Type B pancreatic cell (in vitro differentiated cells): ENCODE results near the gene POU2AF2. TPM values are rescaled to one million over a fixed set of nuclear protein-coding genes. Genes with fewer than 3 reads are reported as not detected.
A peak's percentile ranks its signal among the peaks of the same experiment; 100 is the strongest.
"Not testable (repeated sequence)": the region's sequence is repeated elsewhere in the genome, so short reads cannot be mapped to it uniquely, and the experiment has no call there.

Experiments
- DNase-seq: peaks from one replicate; pipeline ENCODE4 v3.0.0; 2021; ENCODE audit warnings: mixed read lengths; ENCODE audit not compliant: unreplicated experiment; ENCODE audit errors: extremely low spot score
- H3K27ac Mint-ChIP-seq: 2 replicates; pipeline ENCODE4 v1.8.0; 2021; ENCODE audit warnings: mild to moderate bottlenecking, mixed read lengths
- H3K27me3 Mint-ChIP-seq: 2 replicates; pipeline ENCODE4 v1.8.0; 2021; ENCODE audit warnings: mixed read lengths
- H3K36me3 Mint-ChIP-seq: 2 replicates; pipeline ENCODE4 v1.8.0; 2021; ENCODE audit warnings: mixed read lengths
- H3K4me1 Mint-ChIP-seq: one replicate; pipeline ENCODE4 v1.8.0; 2021; ENCODE audit warnings: mixed read lengths; ENCODE audit not compliant: unreplicated experiment
- H3K4me3 Mint-ChIP-seq: 2 replicates; pipeline ENCODE4 v1.8.0; 2021; ENCODE audit warnings: mild to moderate bottlenecking, mixed read lengths
- H3K9me3 Mint-ChIP-seq: 2 replicates; pipeline ENCODE4 v1.8.0; 2021; ENCODE audit warnings: mixed read lengths
- total RNA-seq: library from RNA; stranded (reverse); gene quantifications from 2 replicates; pipeline ENCODE4 v1.2.1, GENCODE V29; 2021; ENCODE audit warnings: low replicate concordance
- TF ChIP-seq, protein P1 (sequence below): fragments of 200-600 bp; sonication (generic); conservative IDR thresholded peaks from 2 replicates; pipeline ENCODE4 v1.5.0; 2021; ENCODE audit warnings: antibody characterized with exemption, mild to moderate bottlenecking

The POU2AF2 gene
- total RNA-seq, 1 donor from 2014 or later = 0.39 TPM

DNA sequence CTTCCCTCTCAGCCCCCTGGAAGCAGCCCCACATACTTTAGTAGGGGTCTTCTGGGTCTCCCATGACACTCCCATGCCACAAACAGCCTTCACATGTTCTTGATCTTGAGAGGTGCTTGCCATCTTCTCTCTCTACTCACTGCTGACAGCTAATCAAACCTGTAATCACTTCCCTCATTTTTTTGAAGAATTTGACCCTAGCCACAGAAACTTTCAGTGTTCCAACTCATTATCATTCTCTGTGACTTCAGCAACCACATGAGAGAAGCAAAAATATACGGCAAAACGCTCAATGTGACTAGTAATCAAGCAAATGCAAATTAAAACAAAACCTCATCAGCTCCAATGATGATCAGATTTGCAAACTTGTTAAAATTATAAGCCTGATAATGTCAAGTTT lies 38.3 kb upstream of the POU2AF2 start:
- Mint-ChIP-seq H3K27me3 (no peaks in the 10 kb centered on the region), H3K4me3 (no peak overlapping the region), H3K27ac (no peak overlapping the region), H3K36me3 (no peaks in the 10 kb centered on the region), H3K9me3 (peaks cover 12% of the 10 kb centered on the region), H3K4me1 (peaks cover 5% of the 10 kb centered on the region)
- TF ChIP-seq, protein P1, sequence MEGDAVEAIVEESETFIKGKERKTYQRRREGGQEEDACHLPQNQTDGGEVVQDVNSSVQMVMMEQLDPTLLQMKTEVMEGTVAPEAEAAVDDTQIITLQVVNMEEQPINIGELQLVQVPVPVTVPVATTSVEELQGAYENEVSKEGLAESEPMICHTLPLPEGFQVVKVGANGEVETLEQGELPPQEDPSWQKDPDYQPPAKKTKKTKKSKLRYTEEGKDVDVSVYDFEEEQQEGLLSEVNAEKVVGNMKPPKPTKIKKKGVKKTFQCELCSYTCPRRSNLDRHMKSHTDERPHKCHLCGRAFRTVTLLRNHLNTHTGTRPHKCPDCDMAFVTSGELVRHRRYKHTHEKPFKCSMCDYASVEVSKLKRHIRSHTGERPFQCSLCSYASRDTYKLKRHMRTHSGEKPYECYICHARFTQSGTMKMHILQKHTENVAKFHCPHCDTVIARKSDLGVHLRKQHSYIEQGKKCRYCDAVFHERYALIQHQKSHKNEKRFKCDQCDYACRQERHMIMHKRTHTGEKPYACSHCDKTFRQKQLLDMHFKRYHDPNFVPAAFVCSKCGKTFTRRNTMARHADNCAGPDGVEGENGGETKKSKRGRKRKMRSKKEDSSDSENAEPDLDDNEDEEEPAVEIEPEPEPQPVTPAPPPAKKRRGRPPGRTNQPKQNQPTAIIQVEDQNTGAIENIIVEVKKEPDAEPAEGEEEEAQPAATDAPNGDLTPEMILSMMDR = no peak
- DNase-seq = no peak

DNA sequence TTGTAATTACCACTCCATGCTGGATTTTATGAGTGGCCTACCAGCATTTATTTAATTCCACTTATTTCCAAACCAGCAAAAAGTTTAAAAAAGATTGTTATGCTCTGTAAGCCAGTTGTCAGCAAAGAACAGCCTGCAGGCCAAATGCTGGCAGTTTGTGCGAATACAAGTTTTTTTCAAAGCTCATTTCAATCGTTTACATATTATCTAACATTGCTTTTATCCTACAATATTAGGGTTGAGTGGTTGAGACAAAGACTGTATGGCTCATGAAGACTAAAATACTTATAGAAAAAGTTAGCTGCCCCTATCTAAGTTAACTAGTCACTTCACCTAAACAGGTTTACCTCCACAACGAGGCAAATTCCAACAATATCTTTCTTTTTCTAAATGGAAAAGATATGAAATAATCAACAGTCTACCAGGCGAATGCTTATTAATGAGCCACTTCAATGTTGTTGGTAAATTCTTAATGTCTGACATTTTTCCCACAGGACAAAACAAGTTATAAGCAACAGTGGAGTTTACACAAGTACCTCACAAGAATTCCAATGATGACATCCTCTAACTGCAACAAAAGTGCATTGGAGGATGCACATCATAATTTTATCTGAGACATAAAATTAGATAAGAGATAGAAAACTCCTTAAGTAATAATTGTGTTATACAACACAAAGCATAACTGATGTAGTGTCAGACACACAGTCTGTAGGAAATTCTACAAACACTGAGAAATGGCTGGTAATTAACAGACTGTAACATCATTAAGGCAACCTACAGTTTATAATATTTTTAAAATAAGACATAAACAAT lies 35.8 kb upstream of the POU2AF2 start:
- Mint-ChIP-seq H3K4me3 (no peak overlapping the region), H3K27me3 (no peaks in the 10 kb centered on the region), H3K9me3 (peaks cover 6% of the 10 kb centered on the region), H3K27ac (no peak overlapping the region), H3K4me1 (no peaks in the 10 kb centered on the region), H3K36me3 (no peaks in the 10 kb centered on the region)
- DNase-seq = no peak
- TF ChIP-seq, protein P1 = no peak

DNA sequence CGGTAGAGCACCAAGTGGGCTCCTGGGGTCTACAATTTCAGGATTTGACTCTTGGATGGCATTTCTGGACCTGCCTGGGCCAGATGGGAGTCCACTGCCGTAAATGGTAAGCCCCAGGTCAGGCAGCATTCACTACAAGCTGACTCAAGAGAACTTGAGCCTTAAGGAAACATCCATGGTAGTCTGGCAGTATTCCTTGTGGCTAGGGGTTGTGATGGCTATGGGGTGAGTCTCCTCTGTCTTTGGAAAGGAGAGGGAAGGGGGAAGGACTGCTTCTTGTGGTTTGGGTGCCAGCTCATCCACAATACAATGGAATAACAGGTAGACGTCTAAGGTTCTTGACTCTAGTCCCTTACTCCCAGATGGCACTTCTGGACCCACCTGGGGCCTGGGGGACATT lies 32.3 kb upstream of the POU2AF2 start:
- H3K9me3 Mint-ChIP-seq = peaks cover 6% of the 10 kb centered on the region
- H3K4me1 Mint-ChIP-seq = no peaks in the 10 kb centered on the region
- H3K4me3 Mint-ChIP-seq = no peak overlapping the region
- no peaks in the 10 kb centered on the region for H3K36me3 Mint-ChIP-seq
- DNase-seq = no peak
- no peak overlapping the region for H3K27ac Mint-ChIP-seq
- TF ChIP-seq, protein P1 = no peak
- no peaks in the 10 kb centered on the region for H3K27me3 Mint-ChIP-seq

DNA sequence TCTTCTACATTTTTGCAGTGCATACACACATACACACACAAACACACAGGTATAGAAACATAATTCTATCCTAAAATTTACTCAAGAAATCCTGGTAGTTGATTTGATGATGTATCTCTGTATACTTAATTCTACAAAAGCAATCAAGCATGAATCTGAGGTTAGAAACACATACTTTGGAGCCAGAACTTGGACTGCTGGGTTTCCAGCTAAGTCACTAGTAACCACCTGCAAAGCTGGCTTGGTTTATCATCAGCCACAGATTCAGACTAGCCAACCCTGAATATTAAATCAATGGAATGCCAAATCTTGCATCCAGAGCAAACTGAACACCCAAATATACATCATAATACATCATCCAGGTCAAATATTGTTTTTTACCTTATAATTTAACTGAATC lies 24.8 kb upstream of the POU2AF2 start:
- no peak overlapping the region for H3K27ac Mint-ChIP-seq
- no peaks in the 10 kb centered on the region for H3K27me3 Mint-ChIP-seq
- no peak overlapping the region for H3K4me3 Mint-ChIP-seq
- no peaks in the 10 kb centered on the region for H3K4me1 Mint-ChIP-seq
- H3K36me3 Mint-ChIP-seq = no peaks in the 10 kb centered on the region
- no peaks in the 10 kb centered on the region for H3K9me3 Mint-ChIP-seq
- no peak for DNase-seq
- TF ChIP-seq, protein P1 = no peak

DNA sequence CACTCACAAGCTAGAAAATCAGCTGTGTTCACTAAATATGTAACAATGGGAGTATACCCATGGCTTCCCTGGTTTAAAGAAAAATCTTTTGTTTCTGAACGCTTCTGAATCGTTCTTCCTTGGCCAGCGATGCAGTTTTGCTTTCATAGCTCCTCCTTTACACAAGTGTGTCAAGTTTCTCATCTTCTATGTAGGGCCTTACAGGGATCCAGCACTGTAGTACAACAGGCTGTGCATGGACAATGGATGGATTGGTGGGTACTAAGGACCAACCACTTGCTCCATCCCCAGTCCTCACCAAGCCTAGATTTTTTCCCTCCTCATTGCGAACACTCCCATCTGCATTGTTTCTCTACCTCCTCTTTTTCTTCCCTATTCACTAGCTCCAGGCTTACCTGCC lies 24.3 kb upstream of the POU2AF2 start:
- H3K27me3 Mint-ChIP-seq = no peaks in the 10 kb centered on the region
- DNase-seq = no peak
- no peaks in the 10 kb centered on the region for H3K4me1 Mint-ChIP-seq
- peak overlapping the region; percentile 75 for H3K4me3 Mint-ChIP-seq
- no peaks in the 10 kb centered on the region for H3K9me3 Mint-ChIP-seq
- no peaks in the 10 kb centered on the region for H3K36me3 Mint-ChIP-seq
- TF ChIP-seq, protein P1 = no peak
- H3K27ac Mint-ChIP-seq = no peak overlapping the region

DNA sequence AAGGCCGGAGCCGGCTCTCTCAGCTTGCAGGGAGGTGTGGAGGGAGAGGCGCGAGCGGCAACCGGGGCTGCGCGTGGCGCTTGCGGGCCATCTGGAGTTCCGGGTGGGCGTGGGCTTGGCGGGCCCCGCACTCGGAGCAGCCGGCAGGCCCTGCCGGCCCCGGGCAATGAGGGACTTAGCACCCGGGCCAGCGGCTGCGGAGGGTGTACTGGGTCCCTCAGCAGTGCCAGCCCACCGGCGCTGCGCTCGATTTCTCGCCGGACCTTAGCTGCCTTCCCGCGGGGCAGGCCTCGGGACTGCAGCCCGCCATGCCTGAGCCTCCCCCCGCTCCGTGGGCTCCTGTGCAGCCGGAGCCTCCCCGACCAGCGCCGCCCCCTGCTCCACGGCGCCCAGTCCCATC lies 23.6 kb upstream of the POU2AF2 start:
- not testable (repeated sequence) for H3K36me3 Mint-ChIP-seq, H3K9me3 Mint-ChIP-seq, H3K4me3 Mint-ChIP-seq, H3K4me1 Mint-ChIP-seq, DNase-seq, H3K27ac Mint-ChIP-seq, H3K27me3 Mint-ChIP-seq

DNA sequence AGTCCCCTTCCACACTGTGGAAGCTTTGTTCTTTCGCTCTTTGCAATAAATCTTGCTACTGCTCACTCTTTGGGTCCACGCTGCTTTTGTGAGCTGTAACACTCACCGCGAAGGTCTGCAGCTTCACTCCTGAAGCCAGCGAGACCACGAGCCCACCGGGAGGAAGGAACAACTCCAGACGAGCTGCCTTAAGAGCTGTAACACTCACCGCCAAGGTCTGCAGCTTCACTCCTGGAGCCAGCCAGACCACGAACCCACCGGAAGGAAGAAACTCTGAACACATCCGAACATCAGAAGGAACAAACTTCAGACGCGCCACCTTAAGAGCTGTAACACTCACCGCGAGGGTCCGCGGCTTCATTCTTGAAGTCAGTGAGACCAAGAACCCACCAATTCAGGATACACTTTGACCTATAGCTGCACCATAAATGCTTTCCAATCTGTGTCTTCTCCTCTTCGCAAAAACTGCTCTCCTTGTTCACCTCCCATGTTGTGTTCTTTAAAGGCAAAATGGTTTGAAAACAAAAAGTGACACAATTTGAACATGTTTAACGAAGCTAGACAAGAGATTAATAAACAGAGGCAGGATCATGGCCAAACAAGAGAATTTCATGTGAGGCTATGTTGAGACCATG lies 22.6 kb upstream of the POU2AF2 start:
- DNase-seq, H3K27me3 Mint-ChIP-seq: not testable (repeated sequence)

More for the DNA sequence above, 22.6 kb upstream of the POU2AF2 start:
- not testable (repeated sequence) for H3K36me3 Mint-ChIP-seq, H3K27ac Mint-ChIP-seq, H3K4me1 Mint-ChIP-seq, H3K4me3 Mint-ChIP-seq, H3K9me3 Mint-ChIP-seq
